DOHH2 (cell line): ENCODE results near the gene HBEGF.

Source experiments
- EZH2phosphoT487 ChIP-seq: fragments of 200-600 bp; sonication (generic); IDR thresholded peaks from 2 replicates; pipeline ENCODE4 v1.6.1; 2017; ENCODE audit warnings: borderline replicate concordance, mild to moderate bottlenecking, antibody characterized with exemption, low read length, moderate library complexity, mixed read lengths
- TF ChIP-seq, protein P1 (sequence below): fragments of 200-600 bp; sonication (generic); IDR thresholded peaks from one replicate; pipeline ENCODE4 v1.5.1; 2014; ENCODE audit warnings: antibody characterized with exemption, mild to moderate bottlenecking, low read depth, low read length; ENCODE audit not compliant: poor library complexity, severe bottlenecking

DNA sequence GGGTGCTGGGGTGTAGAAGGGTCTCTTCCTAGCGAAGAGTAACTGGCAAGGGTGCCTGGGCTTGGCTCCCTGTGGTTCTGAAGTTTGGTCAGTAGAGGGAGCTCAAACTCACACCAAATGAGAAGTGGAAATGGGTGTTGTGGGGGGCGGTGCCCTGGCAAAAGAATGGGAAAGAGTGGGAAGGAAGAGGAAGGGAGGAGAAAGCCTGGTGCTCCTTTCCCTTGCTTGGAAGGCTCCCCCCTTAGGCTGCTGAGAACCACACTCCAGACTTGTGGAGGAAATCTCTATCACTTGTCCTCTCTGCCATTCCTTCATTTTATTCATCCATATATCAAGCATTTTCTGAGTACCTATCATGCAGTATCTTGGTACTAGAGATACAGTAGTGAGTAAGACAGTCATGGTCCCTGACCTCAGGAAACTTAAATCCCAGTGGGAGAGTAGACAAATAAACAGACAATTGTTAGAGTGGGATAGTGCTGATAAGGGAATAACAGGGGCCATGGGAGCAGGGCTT lies 26.6 kb upstream of the HBEGF start:
- TF ChIP-seq, protein P1, sequence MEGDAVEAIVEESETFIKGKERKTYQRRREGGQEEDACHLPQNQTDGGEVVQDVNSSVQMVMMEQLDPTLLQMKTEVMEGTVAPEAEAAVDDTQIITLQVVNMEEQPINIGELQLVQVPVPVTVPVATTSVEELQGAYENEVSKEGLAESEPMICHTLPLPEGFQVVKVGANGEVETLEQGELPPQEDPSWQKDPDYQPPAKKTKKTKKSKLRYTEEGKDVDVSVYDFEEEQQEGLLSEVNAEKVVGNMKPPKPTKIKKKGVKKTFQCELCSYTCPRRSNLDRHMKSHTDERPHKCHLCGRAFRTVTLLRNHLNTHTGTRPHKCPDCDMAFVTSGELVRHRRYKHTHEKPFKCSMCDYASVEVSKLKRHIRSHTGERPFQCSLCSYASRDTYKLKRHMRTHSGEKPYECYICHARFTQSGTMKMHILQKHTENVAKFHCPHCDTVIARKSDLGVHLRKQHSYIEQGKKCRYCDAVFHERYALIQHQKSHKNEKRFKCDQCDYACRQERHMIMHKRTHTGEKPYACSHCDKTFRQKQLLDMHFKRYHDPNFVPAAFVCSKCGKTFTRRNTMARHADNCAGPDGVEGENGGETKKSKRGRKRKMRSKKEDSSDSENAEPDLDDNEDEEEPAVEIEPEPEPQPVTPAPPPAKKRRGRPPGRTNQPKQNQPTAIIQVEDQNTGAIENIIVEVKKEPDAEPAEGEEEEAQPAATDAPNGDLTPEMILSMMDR = peak; percentile 88
- TF ChIP-seq EZH2phosphoT487 = no peak
